Ovary (tissue), 3 donors: ENCODE results near the gene CDK19.

Experiments
- CTCF ChIP-seq, 3 donors: fragments of 450-650 bp in 2 of 3; fragments of 200-600 bp in 1 of 3; IDR thresholded peaks; one replicate each; pipeline versions ENCODE4 v1.5.1 to v1.8.0; 2016 to 2022; ENCODE audit warnings: antibody characterized with exemption in 3 of 3, mild to moderate bottlenecking in 1 of 3
- EP300 ChIP-seq: sonication (generic); formaldehyde crosslinking; IDR thresholded peaks from one replicate; pipeline ENCODE4 v1.6.1; 2017; ENCODE audit warnings: antibody characterized with exemption
- POLR2A ChIP-seq: fragments of 450-650 bp; IDR thresholded peaks from one replicate; pipeline ENCODE4 v1.6.1; 2017; ENCODE audit warnings: antibody characterized with exemption, mild to moderate bottlenecking, moderate library complexity
- donor health status: DM: no; HTN: no; CAD: no.

GRCh38 chr6:110573537-110573936 is 241.7 kb downstream of the CDK19 start:
- TF ChIP-seq CTCF (IDR thresholded peaks at IDR 0.05) (no peak), EP300 (no peak), POLR2A (no peak)
